ENCODE data around the gene LAYN.
A peak's percentile ranks its signal among the peaks of the same experiment; 100 is the strongest.

The LAYN gene

GRCh38 chr11:111531687-111532364, 8.7 kb upstream of the LAYN start:
- DNase-seq = peak; percentile 95

- peak; percentile 48 for DNase-seq
These were observed 8.2 kb upstream of the LAYN start for GRCh38 chr11:111532365-111532709.

GRCh38 chr11:111535281-111535680, 5.2 kb upstream of the LAYN start:
- DNase-seq = no peak

GRCh38 chr11:111537336-111537860, 3.1 kb upstream of the LAYN start:
- DNase-seq = no peak

- peak; percentile 26 for DNase-seq
These were observed 2.0 kb upstream of the LAYN start for GRCh38 chr11:111538407-111539114.

GRCh38 chr11:111539426-111540113, 950 bp upstream of the LAYN start:
- DNase-seq = no peak

GRCh38 chr11:111540937-111541253, 375 bp downstream of the LAYN start:
- DNase-seq = no peak

- DNase-seq = peak; percentile 26
These were observed 938 bp downstream of the LAYN start for GRCh38 chr11:111541254-111542061.

GRCh38 chr11:111542606-111543275, 2.2 kb downstream of the LAYN start:
- no peak for DNase-seq

- no peak for DNase-seq
These were observed 8.0 kb downstream of the LAYN start for GRCh38 chr11:111548525-111548924.

- DNase-seq = no peak
These were observed 8.8 kb downstream of the LAYN start for GRCh38 chr11:111549196-111549868.

- no peak for DNase-seq
These were observed 9.3 kb downstream of the LAYN start for GRCh38 chr11:111549869-111550203.

GRCh38 chr11:111550258-111550657, 9.7 kb downstream of the LAYN start:
- no peak for DNase-seq

- no peak for DNase-seq
These were observed 14.0 kb downstream of the LAYN start for GRCh38 chr11:111554532-111554931.

GRCh38 chr11:111555255-111555654, 14.7 kb downstream of the LAYN start:
- DNase-seq = no peak

- DNase-seq = no peak
These were observed 17.0 kb downstream of the LAYN start for GRCh38 chr11:111557425-111558111.

- no peak for DNase-seq
These were observed 19.4 kb downstream of the LAYN start for GRCh38 chr11:111559800-111560464.

GRCh38 chr11:111560800-111561199, 20.3 kb downstream of the LAYN start:
- no peak for DNase-seq

- DNase-seq = no peak
These were observed 20.8 kb downstream of the LAYN start for GRCh38 chr11:111561306-111561705.

- peak; percentile 21 for DNase-seq
These were observed 21.3 kb downstream of the LAYN start for GRCh38 chr11:111561791-111562325.
